Mononuclear cell (primary cell): ENCODE data around the gene TEF. TPM values are rescaled to one million over a fixed set of nuclear protein-coding genes. Genes with fewer than 3 reads are reported as not detected.
A peak's percentile ranks its signal among the peaks of the same experiment; 100 is the strongest.

Source experiments
- H3K27me3 ChIP-seq: 2 replicates; pipeline ENCODE4 v1.6.0; 2011; ENCODE audit warnings: low read length, control low read depth; ENCODE audit not compliant: insufficient read depth
- H3K4me1 ChIP-seq: 2 replicates; pipeline ENCODE4 v1.5.1; 2011; ENCODE audit warnings: mild to moderate bottlenecking, low read length, control low read depth; ENCODE audit not compliant: insufficient read depth
- H3K4me3 ChIP-seq: 2 replicates; pipeline ENCODE4 v1.5.1; 2011; ENCODE audit warnings: mild to moderate bottlenecking, low read length, moderate library complexity
- H3K9me3 ChIP-seq: 2 replicates; pipeline ENCODE4 v1.5.1; 2011; ENCODE audit warnings: low read depth, mild to moderate bottlenecking, control low read depth, low read length
- total RNA-seq: library from RNA; depleted of rRNA; stranded (reverse); fragments of >200 nt; gene quantifications from one replicate; pipeline ENCODE4 v1.2.3, GENCODE V29; 2012

TEF gene
- total RNA-seq: 3.5 TPM

DNA sequence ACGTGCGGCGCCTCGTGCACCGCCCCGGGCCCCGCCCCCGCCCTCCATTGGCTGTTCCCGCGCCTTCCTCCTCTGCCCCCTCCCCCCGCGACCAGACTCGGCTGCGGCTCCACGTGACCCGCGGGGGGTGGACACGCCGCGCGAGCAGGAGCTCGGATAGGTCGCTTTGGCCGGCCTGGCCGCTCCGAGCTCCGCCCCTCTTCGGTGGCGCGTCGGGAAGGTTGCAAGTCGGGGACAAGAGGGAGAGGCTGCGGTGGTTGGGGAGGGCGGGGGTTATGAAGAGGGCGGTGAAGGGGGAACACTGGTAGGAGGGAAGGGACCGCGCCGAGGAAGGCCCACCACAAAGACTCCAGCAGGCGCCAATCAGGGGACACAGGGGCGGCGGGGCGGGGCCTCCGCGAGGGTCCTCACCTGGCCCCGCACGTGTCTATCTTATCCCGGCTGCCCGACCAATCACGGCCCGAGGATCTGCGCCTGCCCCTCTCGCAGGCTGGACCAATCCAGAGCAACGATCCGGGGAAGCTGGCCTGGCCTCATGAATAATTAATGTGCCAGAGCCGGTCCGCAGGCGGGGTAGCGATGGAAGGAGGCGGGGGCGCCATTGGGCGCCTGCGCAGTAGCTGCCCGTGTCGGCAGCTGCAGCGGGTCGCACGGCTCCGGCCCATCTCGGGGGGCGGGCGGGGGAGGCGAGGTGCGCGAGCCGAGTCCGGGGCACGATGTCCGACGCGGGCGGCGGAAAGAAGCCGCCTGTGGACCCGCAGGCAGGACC lies at the start of gene TEF:
TSS of gene TEF (plus strand) at position 614 of the 769 bp plus-strand sequence. CDS start at position 717, 103 bp downstream.
- Histone ChIP-seq H3K4me3 (peak within 1 kb of the TSS; percentile 55), H3K9me3 (no peaks in the 10 kb centered on the region), H3K27me3 (no peaks in the 10 kb centered on the region), H3K4me1 (peaks cover 15% of the 10 kb centered on the region)

- Histone ChIP-seq H3K4me1 (no peaks in the 10 kb centered on the region), H3K4me3 (no peak overlapping the region), H3K27me3 (no peaks in the 10 kb centered on the region), H3K9me3 (no peaks in the 10 kb centered on the region)
Measured at GRCh38 chr22:41332217-41332939, 49.4 kb upstream of the TEF start.

DNA sequence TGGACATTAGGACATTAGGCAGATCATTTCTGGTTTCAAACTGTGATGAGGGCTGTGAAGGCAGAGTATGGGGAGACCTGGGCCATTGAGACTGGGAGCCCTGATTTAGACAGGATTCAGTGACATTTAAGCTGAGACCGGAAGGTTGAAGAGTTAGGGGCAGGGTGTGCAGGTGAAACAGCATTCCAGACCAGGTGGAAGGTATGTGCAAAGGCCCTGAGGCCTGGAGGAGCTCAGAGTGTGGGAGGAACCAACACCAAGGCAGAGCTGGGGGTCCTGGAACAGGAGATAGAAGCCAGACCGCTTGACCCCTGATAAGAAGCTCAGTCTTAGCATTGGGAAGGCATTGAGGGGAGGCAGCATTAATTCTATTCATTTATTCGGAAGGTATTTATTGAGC lies 47.9 kb upstream of the TEF start:
- H3K4me3 ChIP-seq: no peak overlapping the region
- no peaks in the 10 kb centered on the region for H3K27me3 ChIP-seq
- no peaks in the 10 kb centered on the region for H3K4me1 ChIP-seq
- H3K9me3 ChIP-seq: no peaks in the 10 kb centered on the region

- no peaks in the 10 kb centered on the region for H3K4me1 ChIP-seq
- no peaks in the 10 kb centered on the region for H3K9me3 ChIP-seq
- no peak overlapping the region for H3K4me3 ChIP-seq
- H3K27me3 ChIP-seq: no peaks in the 10 kb centered on the region
Measured at GRCh38 chr22:41334215-41334614, 47.5 kb upstream of the TEF start.

DNA sequence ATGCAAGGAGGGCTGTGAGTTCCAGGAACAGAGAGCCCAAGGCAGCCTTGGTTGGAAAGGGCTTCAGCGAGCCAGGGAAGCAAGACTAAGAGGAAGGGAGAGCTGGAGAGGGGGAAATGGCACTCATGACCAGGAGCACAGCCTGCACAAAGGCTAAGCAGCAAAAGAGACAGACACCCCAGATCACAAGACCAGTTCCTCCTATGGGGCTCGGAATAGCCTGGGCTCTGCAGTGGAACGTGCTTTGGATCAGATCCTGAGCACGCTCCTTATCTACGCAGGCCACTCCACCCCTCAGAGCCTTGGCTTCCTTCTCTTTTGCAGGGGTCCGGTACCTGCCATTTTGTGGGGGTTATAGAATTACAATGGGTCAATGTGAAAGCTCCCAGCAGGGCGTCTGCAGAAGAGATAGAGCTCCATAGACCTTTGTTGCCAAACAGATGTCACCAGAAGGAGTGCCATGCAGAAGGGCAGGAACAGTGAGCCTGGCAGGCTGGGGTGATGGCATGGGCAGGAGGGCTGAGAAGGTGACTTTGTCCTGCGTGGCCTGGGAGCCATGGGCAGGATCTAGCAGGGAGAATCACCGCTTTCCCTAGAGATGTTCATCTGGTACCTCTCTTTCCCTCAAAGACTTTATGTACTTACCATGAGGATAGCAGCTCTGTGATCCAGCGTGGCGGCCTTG lies 46.6 kb upstream of the TEF start:
- Histone ChIP-seq H3K9me3 (no peaks in the 10 kb centered on the region), H3K4me1 (no peaks in the 10 kb centered on the region), H3K27me3 (no peaks in the 10 kb centered on the region), H3K4me3 (no peak overlapping the region)

- Histone ChIP-seq H3K4me3 (no peak overlapping the region), H3K9me3 (no peaks in the 10 kb centered on the region), H3K4me1 (no peaks in the 10 kb centered on the region)
Measured at GRCh38 chr22:41338614-41339212, 43.0 kb upstream of the TEF start.

DNA sequence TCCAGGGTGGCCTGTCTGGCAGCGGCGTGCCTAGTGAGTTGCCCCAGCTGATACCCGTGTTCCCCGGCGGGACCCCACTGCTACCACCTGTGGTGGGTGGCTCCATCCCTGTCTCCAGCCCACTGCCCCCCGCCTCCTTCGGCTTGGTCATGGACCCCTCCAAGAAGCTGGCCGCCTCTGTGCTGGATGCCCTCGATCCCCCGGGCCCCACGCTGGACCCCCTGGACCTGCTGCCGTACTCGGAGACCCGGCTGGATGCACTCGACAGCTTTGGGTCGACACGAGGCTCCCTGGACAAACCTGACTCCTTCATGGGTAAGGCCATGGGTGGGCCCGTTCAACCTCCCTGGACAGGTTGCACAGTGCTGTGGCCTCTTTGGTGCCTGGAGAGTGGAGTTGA lies 41.9 kb upstream of the TEF start:
- Histone ChIP-seq H3K4me1 (no peaks in the 10 kb centered on the region), H3K9me3 (no peaks in the 10 kb centered on the region), H3K27me3 (no peaks in the 10 kb centered on the region), H3K4me3 (no peak overlapping the region)

More at GRCh38 chr22:41338614-41339212, 43.0 kb upstream of the TEF start:
- H3K27me3 ChIP-seq: no peaks in the 10 kb centered on the region

GRCh38 chr22:41340357-41340756 lies 41.4 kb upstream of the TEF start:
- H3K27me3 ChIP-seq: no peaks in the 10 kb centered on the region
- no peak overlapping the region for H3K4me3 ChIP-seq
- no peaks in the 10 kb centered on the region for H3K9me3 ChIP-seq
- no peaks in the 10 kb centered on the region for H3K4me1 ChIP-seq

GRCh38 chr22:41341012-41341411 lies 40.7 kb upstream of the TEF start:
- no peaks in the 10 kb centered on the region for H3K4me1 ChIP-seq
- no peak overlapping the region for H3K4me3 ChIP-seq
- no peaks in the 10 kb centered on the region for H3K27me3 ChIP-seq
- no peaks in the 10 kb centered on the region for H3K9me3 ChIP-seq

GRCh38 chr22:41341990-41342389 lies 39.8 kb upstream of the TEF start:
- no peaks in the 10 kb centered on the region for H3K4me1 ChIP-seq
- no peaks in the 10 kb centered on the region for H3K27me3 ChIP-seq
- H3K9me3 ChIP-seq: no peaks in the 10 kb centered on the region
- no peak overlapping the region for H3K4me3 ChIP-seq

GRCh38 chr22:41343300-41343699 lies 38.4 kb upstream of the TEF start:
- Histone ChIP-seq H3K4me1 (no peaks in the 10 kb centered on the region), H3K9me3 (no peaks in the 10 kb centered on the region), H3K4me3 (no peak overlapping the region), H3K27me3 (no peaks in the 10 kb centered on the region)

- Histone ChIP-seq H3K4me3 (no peak overlapping the region), H3K27me3 (no peaks in the 10 kb centered on the region), H3K4me1 (no peaks in the 10 kb centered on the region), H3K9me3 (no peaks in the 10 kb centered on the region)
Measured at GRCh38 chr22:41343717-41344116, 38.0 kb upstream of the TEF start.

- Histone ChIP-seq H3K4me3 (no peak overlapping the region), H3K27me3 (no peaks in the 10 kb centered on the region), H3K9me3 (no peaks in the 10 kb centered on the region), H3K4me1 (no peaks in the 10 kb centered on the region)
Measured at GRCh38 chr22:41344189-41344788, 37.5 kb upstream of the TEF start.

GRCh38 chr22:41345807-41346335 lies 35.9 kb upstream of the TEF start:
- no peaks in the 10 kb centered on the region for H3K4me1 ChIP-seq
- H3K4me3 ChIP-seq: no peak overlapping the region
- H3K9me3 ChIP-seq: no peaks in the 10 kb centered on the region
- H3K27me3 ChIP-seq: no peaks in the 10 kb centered on the region
